Subcutaneous adipose tissue (tissue), 4 donors: ENCODE results near the gene NRXN3. TPM values are rescaled to one million over a fixed set of nuclear protein-coding genes. Genes with fewer than 3 reads are reported as not detected.

Experiments
- CTCF ChIP-seq: fragments of 450-650 bp; IDR thresholded peaks from one replicate; pipeline ENCODE4 v1.5.1; 2016; ENCODE audit warnings: low read depth, mild to moderate bottlenecking, control low read depth, antibody characterized with exemption, moderate library complexity
- total RNA-seq, 4 donors: library from RNA; depleted of rRNA; stranded (reverse); fragments of >200 nt; gene quantifications; one replicate each; pipeline ENCODE4 v1.1.0, GENCODE V29; 2016

NRXN3 gene
- total RNA-seq, 4 donors from 2014 or later = 0.57 to 2.4 (median 1.1) TPM; not detected in 1

DNA sequence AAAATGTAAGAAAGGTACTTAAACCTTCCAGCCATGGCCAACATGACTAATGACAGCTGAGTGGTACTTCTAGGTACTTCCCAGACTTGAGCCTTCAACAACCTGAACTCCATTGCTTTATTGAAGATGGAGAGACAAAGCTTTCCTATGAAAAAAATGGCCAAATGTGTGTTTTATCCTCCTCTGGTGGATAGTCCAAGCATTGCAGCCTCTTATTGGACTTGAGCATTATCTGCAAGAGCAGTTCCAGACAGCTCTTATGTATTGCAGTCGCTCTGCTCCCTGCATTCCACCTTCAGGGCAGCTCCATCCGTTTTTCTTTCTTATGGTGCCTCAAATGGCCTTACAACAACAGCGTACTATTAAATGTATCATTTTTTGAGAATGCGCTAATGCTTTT lies 588.2 kb downstream of the NRXN3 start:
- TF ChIP-seq CTCF = no peak

- no peak for TF ChIP-seq CTCF
Observed at GRCh38 chr14:78762331-78762730, 592.2 kb downstream of the NRXN3 start.

DNA sequence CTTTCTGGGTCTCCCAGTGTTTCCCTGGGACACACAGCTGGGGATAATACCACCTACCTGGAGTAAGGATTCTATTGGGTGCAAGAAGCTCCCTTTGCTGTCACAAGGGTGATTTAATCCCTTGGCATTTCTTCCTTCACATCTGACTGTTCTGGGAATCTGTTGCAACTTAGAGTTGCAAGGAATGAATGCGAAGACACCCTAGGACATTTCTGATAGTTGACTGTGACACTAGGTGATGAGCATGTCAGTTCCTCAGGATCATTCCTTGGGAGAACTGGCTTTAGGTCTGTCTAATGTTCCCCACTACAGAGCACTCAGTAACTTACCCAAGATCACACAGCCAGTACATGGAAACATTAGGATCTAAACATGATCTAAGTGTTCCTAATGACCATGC lies 593.6 kb downstream of the NRXN3 start:
- no peak for TF ChIP-seq CTCF

DNA sequence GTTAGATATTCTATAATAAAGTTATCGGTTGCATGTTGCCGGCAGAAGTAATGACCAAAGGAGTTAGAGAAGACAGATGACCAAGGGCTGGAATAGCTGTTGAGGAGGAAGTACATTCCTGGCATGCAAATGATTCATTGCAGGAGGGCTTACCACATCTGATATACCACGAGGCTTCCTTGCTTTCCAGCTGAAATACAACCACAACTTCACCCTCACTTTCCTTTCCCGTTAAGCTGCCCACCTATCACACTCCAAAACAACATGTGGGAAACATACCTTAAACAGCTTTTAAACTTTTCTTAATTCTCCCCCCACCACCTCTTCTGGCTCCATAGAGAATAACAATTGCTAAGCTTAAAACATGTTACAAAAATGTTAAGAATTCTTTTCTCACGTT lies 594.1 kb downstream of the NRXN3 start:
- TF ChIP-seq CTCF = no peak

DNA sequence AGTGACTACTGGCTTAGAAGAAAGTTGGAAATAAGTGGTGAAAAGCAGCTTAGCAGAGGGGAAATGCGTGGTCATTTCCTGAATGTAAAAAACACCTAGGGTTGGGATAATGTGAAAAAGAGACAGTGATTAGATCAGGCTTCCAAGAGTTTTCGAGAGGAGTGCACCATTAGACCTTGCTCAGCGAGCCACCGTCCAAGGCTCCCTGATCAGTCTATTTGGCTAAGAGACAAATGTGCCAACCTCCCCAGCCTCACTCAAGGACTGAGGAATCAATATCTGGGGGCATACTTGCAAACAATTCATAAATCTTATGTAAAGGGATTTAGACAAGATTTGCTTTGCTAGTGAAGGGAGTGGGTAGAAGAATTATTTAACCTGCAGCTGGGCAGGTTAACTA lies 594.5 kb downstream of the NRXN3 start:
- no peak for TF ChIP-seq CTCF

GRCh38 chr14:78767436-78767835 lies 597.3 kb downstream of the NRXN3 start:
- no peak for TF ChIP-seq CTCF

- no peak for TF ChIP-seq CTCF
Observed at GRCh38 chr14:78782551-78782950, 612.4 kb downstream of the NRXN3 start.

DNA sequence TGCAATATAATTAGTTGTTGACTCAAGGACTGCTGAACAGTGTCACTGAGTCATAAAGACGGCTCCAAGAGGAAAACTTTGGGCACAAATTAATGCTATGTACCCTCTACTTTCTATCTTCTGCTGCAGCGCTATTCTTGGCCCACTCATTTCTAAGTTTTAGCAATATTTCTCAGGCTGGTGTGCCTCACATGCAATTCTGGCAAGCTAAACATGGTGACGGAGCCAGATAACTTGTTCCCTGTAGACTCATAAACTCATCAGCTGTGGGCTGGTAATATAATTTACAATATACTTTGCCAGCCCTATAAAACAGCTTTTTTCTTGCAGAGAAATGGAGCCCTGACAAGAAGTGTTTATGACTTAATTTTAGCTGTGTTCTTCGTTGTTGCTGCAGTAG lies 615.1 kb downstream of the NRXN3 start:
- no peak for TF ChIP-seq CTCF
